DOHH2 (cell line): Measurements from ENCODE around the gene IQCC.
A peak's percentile ranks its signal among the peaks of the same experiment; 100 is the strongest.

Source experiments
- H3F3A ChIP-seq: fragments of 200-600 bp; sonication (generic), shearing (Covaris generic); 2 replicates; pipeline ENCODE4 v1.6.0; 2016; ENCODE audit warnings: antibody characterized with exemption, mild to moderate bottlenecking; ENCODE audit not compliant: control insufficient read depth, insufficient read depth
- H3K27ac ChIP-seq: fragments of 200-600 bp; sonication (generic); 2 replicates; pipeline ENCODE4 v1.5.1; 2014; ENCODE audit warnings: low read depth, mild to moderate bottlenecking, low read length, moderate library complexity
- H3K27me3 ChIP-seq: fragments of 200-600 bp; sonication (generic); 2 replicates; pipeline ENCODE4 v1.6.1; 2014; ENCODE audit warnings: mild to moderate bottlenecking, low read length, mixed read lengths; ENCODE audit not compliant: control insufficient read depth
- H3K36me3 ChIP-seq: fragments of 200-600 bp; sonication (generic); 2 replicates; pipeline ENCODE4 v1.6.1; 2014; ENCODE audit warnings: mild to moderate bottlenecking, low read length, moderate library complexity, mixed read lengths; ENCODE audit not compliant: control insufficient read depth
- H3K4me1 ChIP-seq: fragments of 200-600 bp; sonication (generic); 2 replicates; pipeline ENCODE4 v1.6.1; 2014; ENCODE audit warnings: mild to moderate bottlenecking, low read length, mixed read lengths; ENCODE audit not compliant: control insufficient read depth
- H3K4me2 ChIP-seq: fragments of 200-600 bp; sonication (generic); 2 replicates; pipeline ENCODE4 v1.6.0; 2014; ENCODE audit warnings: mild to moderate bottlenecking, low read length, moderate library complexity
- H3K4me3 ChIP-seq: fragments of 200-600 bp; sonication (generic); 2 replicates; pipeline ENCODE4 v1.5.1; 2014; ENCODE audit warnings: mild to moderate bottlenecking, low read length, mixed read lengths
- H3K79me2 ChIP-seq: fragments of 200-600 bp; sonication (generic); 2 replicates; pipeline ENCODE4 v1.6.1; 2014; ENCODE audit warnings: mild to moderate bottlenecking, low read length, mixed read lengths; ENCODE audit not compliant: control insufficient read depth
- H3K9me2 ChIP-seq: fragments of 200-600 bp; sonication (generic); replicated peaks from 2 replicates; pipeline ENCODE4 v1.6.1; 2014; ENCODE audit warnings: mild to moderate bottlenecking, low read length, mixed read lengths; ENCODE audit not compliant: control insufficient read depth
- H3K9me3 ChIP-seq: fragments of 200-600 bp; sonication (generic); 2 replicates; pipeline ENCODE4 v1.6.1; 2014; ENCODE audit warnings: antibody characterized with exemption, low read length, mixed read lengths; ENCODE audit not compliant: control insufficient read depth, insufficient read depth
- H4K20me1 ChIP-seq: fragments of 200-600 bp; sonication (generic); 2 replicates; pipeline ENCODE4 v1.6.0; 2014; ENCODE audit warnings: low read depth, mild to moderate bottlenecking, antibody characterized with exemption, low read length, moderate library complexity; ENCODE audit not compliant: control insufficient read depth, insufficient read depth
- EZH2phosphoT487 ChIP-seq: fragments of 200-600 bp; sonication (generic); IDR thresholded peaks from 2 replicates; pipeline ENCODE4 v1.6.1; 2017; ENCODE audit warnings: borderline replicate concordance, mild to moderate bottlenecking, antibody characterized with exemption, low read length, moderate library complexity, mixed read lengths
- TF ChIP-seq, protein P1 (sequence below): fragments of 200-600 bp; sonication (generic); IDR thresholded peaks from one replicate; pipeline ENCODE4 v1.5.1; 2014; ENCODE audit warnings: antibody characterized with exemption, mild to moderate bottlenecking, low read depth, low read length; ENCODE audit not compliant: poor library complexity, severe bottlenecking

The IQCC gene

DNA sequence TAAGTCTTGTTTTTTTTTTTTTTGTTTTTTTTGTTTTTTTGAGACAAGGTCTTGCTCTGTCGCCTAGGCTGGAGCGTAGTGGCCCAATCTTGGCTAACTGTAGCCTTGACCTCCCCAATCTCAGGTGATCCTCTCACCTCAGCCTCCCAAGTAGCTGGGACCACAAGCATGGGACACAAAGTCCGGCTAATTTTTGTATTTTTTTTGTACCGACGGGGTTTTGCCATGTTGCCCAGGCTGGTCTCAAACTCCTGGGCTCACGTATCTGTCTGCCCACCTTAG, 51.7 kb downstream of the IQCC start:
- H3K4me3 ChIP-seq: peak overlapping the region; percentile 52
- H3F3A ChIP-seq: peaks cover 36% of the 10 kb centered on the region
- no peaks in the 10 kb centered on the region for H3K9me3 ChIP-seq
- H3K4me1 ChIP-seq: peaks cover 88% of the 10 kb centered on the region
- no peaks in the 10 kb centered on the region for H4K20me1 ChIP-seq
- peak overlapping the region; percentile 100 for H3K27ac ChIP-seq
- H3K36me3 ChIP-seq: peaks cover 25% of the 10 kb centered on the region
- peak overlapping the region; percentile 89 for H3K4me2 ChIP-seq
- no peaks in the 10 kb centered on the region for H3K27me3 ChIP-seq
- H3K79me2 ChIP-seq: peaks cover 84% of the 10 kb centered on the region
- TF ChIP-seq EZH2phosphoT487: no peak
- TF ChIP-seq, protein P1, sequence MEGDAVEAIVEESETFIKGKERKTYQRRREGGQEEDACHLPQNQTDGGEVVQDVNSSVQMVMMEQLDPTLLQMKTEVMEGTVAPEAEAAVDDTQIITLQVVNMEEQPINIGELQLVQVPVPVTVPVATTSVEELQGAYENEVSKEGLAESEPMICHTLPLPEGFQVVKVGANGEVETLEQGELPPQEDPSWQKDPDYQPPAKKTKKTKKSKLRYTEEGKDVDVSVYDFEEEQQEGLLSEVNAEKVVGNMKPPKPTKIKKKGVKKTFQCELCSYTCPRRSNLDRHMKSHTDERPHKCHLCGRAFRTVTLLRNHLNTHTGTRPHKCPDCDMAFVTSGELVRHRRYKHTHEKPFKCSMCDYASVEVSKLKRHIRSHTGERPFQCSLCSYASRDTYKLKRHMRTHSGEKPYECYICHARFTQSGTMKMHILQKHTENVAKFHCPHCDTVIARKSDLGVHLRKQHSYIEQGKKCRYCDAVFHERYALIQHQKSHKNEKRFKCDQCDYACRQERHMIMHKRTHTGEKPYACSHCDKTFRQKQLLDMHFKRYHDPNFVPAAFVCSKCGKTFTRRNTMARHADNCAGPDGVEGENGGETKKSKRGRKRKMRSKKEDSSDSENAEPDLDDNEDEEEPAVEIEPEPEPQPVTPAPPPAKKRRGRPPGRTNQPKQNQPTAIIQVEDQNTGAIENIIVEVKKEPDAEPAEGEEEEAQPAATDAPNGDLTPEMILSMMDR: no peak
- H3K9me2 ChIP-seq: no peaks in the 10 kb centered on the region
